Activated CD4-positive, alpha-beta memory T cell treated with anti-CD3 and anti-CD28 coated beads for 36 hours (primary cell): ENCODE results near the gene SYNGAP1. TPM values are rescaled to one million over a fixed set of nuclear protein-coding genes. Genes with fewer than 3 reads are reported as not detected.

Source experiments
- CTCF ChIA-PET: fragments of 350-600 bp; sonication (Branson Sonifier 250); formaldehyde crosslinking; loops from one replicate; lab custom pipeline; 2021; ENCODE audit warnings: antibody characterized with exemption, inconsistent platforms; lab: Charles Lee
- POLR2A ChIA-PET: fragments of 350-600 bp; sonication (Branson Sonifier 250); formaldehyde crosslinking; loops from one replicate; lab custom pipeline; 2021; ENCODE audit warnings: antibody characterized with exemption; lab: Charles Lee
- DNase-seq: peaks from one replicate; pipeline ENCODE4 v3.0.0-alpha.2; 2020
- H3K27ac Mint-ChIP-seq: one replicate; pipeline ENCODE4 v1.8.0; 2021; ENCODE audit warnings: mixed read lengths
- H3K27me3 Mint-ChIP-seq: one replicate; pipeline ENCODE4 v1.8.0; 2021; ENCODE audit warnings: mixed read lengths
- H3K36me3 Mint-ChIP-seq: one replicate; pipeline ENCODE4 v1.8.0; 2021; ENCODE audit warnings: mixed read lengths
- H3K4me1 Mint-ChIP-seq: one replicate; pipeline ENCODE4 v1.8.0; 2021; ENCODE audit warnings: low read depth, mixed read lengths
- H3K4me3 Mint-ChIP-seq: one replicate; pipeline ENCODE4 v1.8.0; 2021; ENCODE audit warnings: mild to moderate bottlenecking, mixed read lengths
- H3K9me3 Mint-ChIP-seq: one replicate; pipeline ENCODE4 v1.8.0; 2021; ENCODE audit warnings: mixed read lengths
- intact Hi-C: fragments of 100-400 bp; cut with micrococcal nuclease; formaldehyde crosslinking; loops from one replicate; pipeline ENCODE4 v1.15.1; 2023
- total RNA-seq, 2 experiments: library from RNA; stranded (reverse); gene quantifications; one replicate each; pipeline ENCODE4 v1.2.3, GENCODE V29; 2021

The SYNGAP1 gene
- total RNA-seq, 2 experiments from 2014 or later, result 34.3 to 35.8 TPM

- peaks cover 20% of the 10 kb centered on the region for H3K36me3 Mint-ChIP-seq
- ChIA-PET POLR2A (no interaction called here), CTCF (no interaction called here)
- no peak overlapping the region for H3K27ac Mint-ChIP-seq
- H3K4me1 Mint-ChIP-seq, result no peaks in the 10 kb centered on the region
- no peaks in the 10 kb centered on the region for H3K27me3 Mint-ChIP-seq
- intact Hi-C loops, result no loop called here
- no peak for DNase-seq
- no peaks in the 10 kb centered on the region for H3K9me3 Mint-ChIP-seq
- H3K4me3 Mint-ChIP-seq, result no peak overlapping the region
Observed at GRCh38 chr6:33443025-33443424, 23.2 kb downstream of the SYNGAP1 start.

GRCh38 chr6:33443619-33444504 is 24.0 kb downstream of the SYNGAP1 start:
- no peak for DNase-seq
- no peak overlapping the region for H3K4me3 Mint-ChIP-seq
- H3K27me3 Mint-ChIP-seq, result no peaks in the 10 kb centered on the region
- ChIA-PET POLR2A (no interaction called here), CTCF (interaction anchor here (1.2 kb wide), 1 partner anchor 98 kb away, joined by 3 read pairs; no protein-coding TSS in a partner anchor)
- intact Hi-C loops, result no loop called here
- H3K36me3 Mint-ChIP-seq, result peaks cover 25% of the 10 kb centered on the region
- H3K27ac Mint-ChIP-seq, result no peak overlapping the region
- H3K4me1 Mint-ChIP-seq, result no peaks in the 10 kb centered on the region
- H3K9me3 Mint-ChIP-seq, result no peaks in the 10 kb centered on the region

GRCh38 chr6:33445119-33445603 is 25.3 kb downstream of the SYNGAP1 start:
- ChIA-PET CTCF (interaction anchor here (1.2 to 1.3 kb wide), 2 partner anchors 9 to 100 kb away, joined by 3 to 4 read pairs; no protein-coding TSS in a partner anchor), POLR2A (no interaction called here)
- H3K9me3 Mint-ChIP-seq, result no peaks in the 10 kb centered on the region
- H3K27ac Mint-ChIP-seq, result no peak overlapping the region
- H3K27me3 Mint-ChIP-seq, result no peaks in the 10 kb centered on the region
- no peak for DNase-seq
- no peaks in the 10 kb centered on the region for H3K4me1 Mint-ChIP-seq
- no peak overlapping the region for H3K4me3 Mint-ChIP-seq
- intact Hi-C loops, result no loop called here
- H3K36me3 Mint-ChIP-seq, result peaks cover 23% of the 10 kb centered on the region

- Mint-ChIP-seq H3K27me3 (no peaks in the 10 kb centered on the region), H3K4me1 (no peaks in the 10 kb centered on the region), H3K27ac (no peak overlapping the region), H3K36me3 (peaks cover 22% of the 10 kb centered on the region), H3K9me3 (no peaks in the 10 kb centered on the region), H3K4me3 (no peak overlapping the region)
- CTCF ChIA-PET, result no interaction called here
- DNase-seq, result no peak
- POLR2A ChIA-PET, result interaction anchor here (1.2 kb wide), 1 partner anchor 9 kb away, joined by 3 read pairs; no protein-coding TSS in a partner anchor
- intact Hi-C loops, result no loop called here
Observed at GRCh38 chr6:33446356-33446755, 26.5 kb downstream of the SYNGAP1 start.

GRCh38 chr6:33450434-33450833 is 30.6 kb downstream of the SYNGAP1 start:
- peaks cover 20% of the 10 kb centered on the region for H3K4me1 Mint-ChIP-seq
- H3K9me3 Mint-ChIP-seq, result no peaks in the 10 kb centered on the region
- ChIA-PET POLR2A (no interaction called here), CTCF (no interaction called here)
- intact Hi-C loops, result no loop called here
- no peaks in the 10 kb centered on the region for H3K27me3 Mint-ChIP-seq
- H3K36me3 Mint-ChIP-seq, result peaks cover 30% of the 10 kb centered on the region
- H3K4me3 Mint-ChIP-seq, result no peak overlapping the region
- no peak for DNase-seq
- no peak overlapping the region for H3K27ac Mint-ChIP-seq

GRCh38 chr6:33451606-33452005 is 31.7 kb downstream of the SYNGAP1 start:
- Mint-ChIP-seq H3K36me3 (peaks cover 33% of the 10 kb centered on the region), H3K27ac (no peak overlapping the region), H3K9me3 (no peaks in the 10 kb centered on the region), H3K27me3 (no peaks in the 10 kb centered on the region), H3K4me3 (no peak overlapping the region), H3K4me1 (peaks cover 30% of the 10 kb centered on the region)
- intact Hi-C loops, result no loop called here
- CTCF ChIA-PET, result no interaction called here
- DNase-seq, result no peak
- POLR2A ChIA-PET, result no interaction called here

GRCh38 chr6:33452496-33452895 is 32.6 kb downstream of the SYNGAP1 start:
- CTCF ChIA-PET, result interaction anchor here (1.7 kb wide), 1 partner anchor 23 kb away, joined by 6 read pairs; no protein-coding TSS in a partner anchor
- no peak for DNase-seq
- Mint-ChIP-seq H3K4me3 (no peak overlapping the region), H3K27ac (no peak overlapping the region), H3K9me3 (no peaks in the 10 kb centered on the region), H3K27me3 (no peaks in the 10 kb centered on the region), H3K4me1 (peaks cover 34% of the 10 kb centered on the region), H3K36me3 (peaks cover 34% of the 10 kb centered on the region)
- POLR2A ChIA-PET, result no interaction called here
- intact Hi-C loops, result no loop called here

GRCh38 chr6:33453393-33454008 is 33.6 kb downstream of the SYNGAP1 start:
- Mint-ChIP-seq H3K27me3 (no peaks in the 10 kb centered on the region), H3K36me3 (peaks cover 28% of the 10 kb centered on the region), H3K4me1 (peaks cover 34% of the 10 kb centered on the region), H3K27ac (peak overlapping the region; percentile 74), H3K9me3 (no peaks in the 10 kb centered on the region), H3K4me3 (peak overlapping the region; percentile 92)
- ChIA-PET CTCF (interaction anchor here (0.9 to 2.4 kb wide), 8 partner anchors 8 to 257 kb away, joined by 3 to 7 read pairs (median 6); no protein-coding TSS in a partner anchor), POLR2A (interaction anchor here (0.7 to 2.2 kb wide), 7 partner anchors 12 to 130 kb away, joined by 3 to 13 read pairs (median 6); partner anchors contain the start of gene CUTA)
- DNase-seq, result no peak
- intact Hi-C loops, result loop anchor here (1.0 to 2.0 kb wide), 4 partner anchors 23 to 126 kb away; no protein-coding TSS in a partner anchor

- intact Hi-C loops, result loop anchor here (1.0 to 2.0 kb wide), 4 partner anchors 23 to 125 kb away; no protein-coding TSS in a partner anchor
- peak; percentile 97 for DNase-seq
- Mint-ChIP-seq H3K27ac (peak within 1 kb of the TSS; percentile 74), H3K27me3 (no peaks in the 10 kb centered on the region), H3K4me1 (peaks cover 34% of the 10 kb centered on the region), H3K9me3 (no peaks in the 10 kb centered on the region), H3K4me3 (peak within 1 kb of the TSS; percentile 92), H3K36me3 (peaks cover 24% of the 10 kb centered on the region)
- ChIA-PET CTCF (interaction anchor here (0.6 to 2.4 kb wide), 12 partner anchors 9 to 317 kb away, joined by 3 to 7 read pairs (median 4); partner anchors contain the start of gene ZBTB22), POLR2A (interaction anchor here (0.7 to 2.2 kb wide), 15 partner anchors 8 to 257 kb away, joined by 3 to 13 read pairs (median 4); partner anchors contain the start of genes CUTA, KIFC1, RPS18 and UQCC2)
Observed at GRCh38 chr6:33454009-33454946, 34.4 kb downstream of the SYNGAP1 start, which contains the start of gene ZBTB9. Gene ZBTB9, plus strand, starts transcription at chr6:33454576. Its CDS starts 525 bp downstream, at chr6:33455101.

GRCh38 chr6:33455051-33455450 is 35.2 kb downstream of the SYNGAP1 start:
- no peak for DNase-seq
- no peaks in the 10 kb centered on the region for H3K27me3 Mint-ChIP-seq
- CTCF ChIA-PET, result interaction anchor here (1.1 to 2.4 kb wide), 5 partner anchors 29 to 316 kb away, joined by 3 to 7 read pairs (median 7); no protein-coding TSS in a partner anchor
- peaks cover 24% of the 10 kb centered on the region for H3K36me3 Mint-ChIP-seq
- POLR2A ChIA-PET, result interaction anchor here (0.7 to 2.2 kb wide), 11 partner anchors 9 to 257 kb away, joined by 3 to 13 read pairs (median 4); partner anchors contain the start of genes CUTA, KIFC1, RPS18 and UQCC2
- intact Hi-C loops, result loop anchor here (2.0 kb wide), 2 partner anchors 24 to 116 kb away; no protein-coding TSS in a partner anchor
- peak overlapping the region; percentile 74 for H3K27ac Mint-ChIP-seq
- H3K4me3 Mint-ChIP-seq, result peak overlapping the region; percentile 92
- no peaks in the 10 kb centered on the region for H3K9me3 Mint-ChIP-seq
- peaks cover 34% of the 10 kb centered on the region for H3K4me1 Mint-ChIP-seq

GRCh38 chr6:33456156-33456555 is 36.3 kb downstream of the SYNGAP1 start:
- ChIA-PET POLR2A (no interaction called here), CTCF (no interaction called here)
- intact Hi-C loops, result no loop called here
- Mint-ChIP-seq H3K4me1 (peaks cover 34% of the 10 kb centered on the region), H3K36me3 (peaks cover 24% of the 10 kb centered on the region), H3K9me3 (no peaks in the 10 kb centered on the region), H3K4me3 (peak overlapping the region; percentile 8), H3K27ac (no peak overlapping the region), H3K27me3 (no peaks in the 10 kb centered on the region)
- DNase-seq, result no peak
